Skeletal muscle cell (primary cell): ENCODE measurements around the gene ZNF649.
A peak's percentile ranks its signal among the peaks of the same experiment; 100 is the strongest.

ENCODE experiments used
- DNase-seq: peaks from one replicate; pipeline ENCODE4 v3.0.0-alpha.2; 2010; ENCODE audit warnings: low read depth
- H3K4me3 ChIP-seq: 2 replicates; pipeline ENCODE4 v1.5.1; 2011; ENCODE audit warnings: low read depth, mild to moderate bottlenecking, control low read depth, low read length, moderate library complexity

The ZNF649 gene

GRCh38 chr19:51891193-51891747 lies 13.5 kb downstream of the ZNF649 start:
- H3K4me3 ChIP-seq, result no peak overlapping the region
- no peak for DNase-seq

- no peak for DNase-seq
These were observed 14.9 kb downstream of the ZNF649 start for GRCh38 chr19:51889934-51890333.

GRCh38 chr19:51887522-51888498 lies 17.0 kb downstream of the ZNF649 start, which contains the start of gene ZNF577:
TSS of gene ZNF577 (minus strand) at chr19:51887951. CDS start at chr19:51880382, 7,569 bp downstream.
- H3K4me3 ChIP-seq, result peak within 1 kb of the TSS; percentile 66
- peak; percentile 81 for DNase-seq

More at GRCh38 chr19:51889934-51890333, 14.9 kb downstream of the ZNF649 start:
- no peak overlapping the region for H3K4me3 ChIP-seq

GRCh38 chr19:51884713-51885112 lies 20.1 kb downstream of the ZNF649 start:
- no peak overlapping the region for H3K4me3 ChIP-seq

GRCh38 chr19:51882518-51882917 lies 22.3 kb downstream of the ZNF649 start:
- DNase-seq, result no peak
- H3K4me3 ChIP-seq, result no peak overlapping the region

More at GRCh38 chr19:51884713-51885112, 20.1 kb downstream of the ZNF649 start:
- DNase-seq, result no peak

- no peak for DNase-seq
- H3K4me3 ChIP-seq, result no peak overlapping the region
These were observed 31.7 kb downstream of the ZNF649 start for GRCh38 chr19:51873097-51873496.

- DNase-seq, result no peak
- no peak overlapping the region for H3K4me3 ChIP-seq
These were observed 42.8 kb downstream of the ZNF649 start for GRCh38 chr19:51861870-51862622.
